Embryonic facial prominence (tissue), 1 donor: ENCODE measurements around the gene FXYD1.
"Not testable (repeated sequence)": the region's sequence is repeated elsewhere in the genome, so short reads cannot be mapped to it uniquely, and the experiment has no call there.

Experiments
- DNase-seq: peaks from one replicate; pipeline ENCODE4 v3.0.0-alpha.2; 2016; ENCODE audit errors: extremely low spot score

Gene FXYD1

DNA sequence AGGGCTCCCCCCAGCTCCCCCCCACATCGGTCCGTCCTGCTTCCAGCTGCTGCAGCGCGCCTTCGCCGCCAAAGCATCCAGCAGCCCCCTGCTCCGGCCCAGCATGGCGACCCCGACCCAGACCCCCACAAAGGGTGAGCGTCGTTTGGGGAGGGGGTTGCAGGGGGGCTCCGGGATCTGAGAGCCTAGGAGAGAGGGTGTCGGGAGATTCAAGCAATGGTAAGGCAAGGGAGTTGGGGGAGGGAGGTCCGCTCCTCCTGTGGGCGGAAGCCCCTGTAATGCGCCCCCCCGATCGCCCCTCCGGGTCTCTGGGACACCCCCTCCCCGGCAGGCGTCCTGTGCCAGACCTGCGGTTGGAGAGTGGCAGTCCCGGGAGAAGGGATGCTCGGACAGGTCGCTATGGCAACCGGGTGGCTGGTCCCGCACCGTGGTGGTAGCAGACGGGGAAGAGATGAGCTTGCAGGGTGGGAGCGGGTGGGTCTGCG is 4.6 kb downstream of the FXYD1 start, which contains the start of gene FXYD7:
Gene FXYD7, plus strand, starts transcription at position 25 of the 485 bp plus-strand sequence. Its CDS starts 79 bp downstream, at position 104.
- DNase-seq = no peak

DNA sequence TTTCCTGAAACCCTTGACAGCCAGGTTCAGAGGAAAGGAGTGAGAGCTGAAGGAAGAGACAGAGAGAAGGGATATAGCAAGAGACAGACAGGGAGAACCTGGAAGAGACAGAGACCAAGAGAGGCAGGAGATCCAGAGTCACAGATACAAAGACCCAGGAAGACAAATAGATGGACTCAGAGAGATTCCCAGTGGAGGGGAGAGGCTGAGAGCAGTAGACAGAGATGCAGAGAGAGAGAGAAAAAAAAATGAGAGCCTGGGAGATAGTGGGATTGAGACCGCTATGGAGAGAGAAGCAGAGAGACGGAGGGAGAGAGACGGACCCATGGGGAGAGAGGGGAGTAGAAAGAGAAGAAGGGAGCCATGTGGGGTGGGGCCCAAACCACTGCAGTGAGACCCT is 5.2 kb downstream of the FXYD1 start:
- no peak for DNase-seq

- no peak for DNase-seq
These were observed 5.6 kb downstream of the FXYD1 start for GRCh38 chr19:35144259-35144599.

GRCh38 chr19:35144600-35145436 is 6.2 kb downstream of the FXYD1 start:
- no peak for DNase-seq

- DNase-seq = no peak
These were observed 8.3 kb downstream of the FXYD1 start for GRCh38 chr19:35146746-35147459.

- no peak for DNase-seq
These were observed 10.8 kb downstream of the FXYD1 start for GRCh38 chr19:35149463-35149862.

DNA sequence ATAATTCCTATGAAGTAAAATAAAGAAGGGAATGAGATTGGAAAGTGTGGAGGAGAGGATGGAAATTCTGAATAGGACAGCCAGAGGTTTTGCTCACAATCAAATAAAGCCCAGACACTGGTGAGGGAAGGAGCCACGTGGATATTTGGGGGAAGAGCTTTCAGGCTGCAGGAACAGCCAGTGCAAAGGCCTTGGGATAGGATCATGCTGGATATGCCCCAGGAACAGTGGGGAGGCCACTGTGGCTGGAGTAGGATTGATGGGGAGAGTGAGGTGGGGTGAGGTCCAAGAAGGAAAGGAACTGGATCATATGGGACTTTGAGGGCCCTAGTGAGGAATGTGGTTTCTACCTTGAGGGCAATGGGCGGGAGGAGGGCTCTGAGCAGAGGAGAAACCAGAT is 11.8 kb downstream of the FXYD1 start:
- no peak for DNase-seq

DNA sequence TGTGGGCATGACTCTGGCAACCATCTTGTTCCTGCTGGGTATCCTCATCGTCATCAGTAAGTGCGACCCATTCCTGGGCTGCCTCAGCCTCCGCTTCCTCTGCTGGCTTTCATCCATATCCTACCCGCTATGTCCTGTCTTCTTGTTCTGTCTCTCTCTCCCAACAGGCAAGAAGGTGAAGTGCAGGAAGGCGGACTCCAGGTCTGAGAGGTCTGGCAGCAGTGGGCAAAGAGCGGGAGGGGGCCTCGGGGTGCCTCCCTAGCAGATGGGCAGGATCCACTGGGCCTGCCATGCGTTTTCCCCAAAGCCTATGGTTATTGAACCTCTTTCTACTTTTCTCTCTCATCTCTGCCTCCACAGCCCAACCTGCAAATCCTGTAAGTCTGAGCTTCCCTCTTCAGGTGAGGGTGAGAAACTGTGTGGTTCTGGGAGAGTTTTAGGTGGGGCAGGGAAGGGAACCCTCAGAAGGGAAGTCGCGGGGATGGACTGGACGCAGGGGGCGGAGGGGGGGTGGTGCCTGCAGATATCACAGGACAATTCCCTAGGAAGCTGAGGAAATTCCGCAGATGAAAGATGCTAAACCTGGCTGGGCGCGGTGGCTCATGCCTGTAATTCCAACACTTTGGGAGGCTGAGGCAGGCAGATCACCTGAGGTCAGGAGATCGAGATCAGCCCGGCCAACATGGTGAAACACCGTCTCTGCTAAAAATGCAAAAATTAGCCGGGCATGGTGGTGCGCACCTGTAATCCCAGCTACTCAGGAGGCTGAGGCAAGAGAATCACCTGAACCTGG is 12.8 kb downstream of the FXYD1 start:
- DNase-seq = no peak

DNA sequence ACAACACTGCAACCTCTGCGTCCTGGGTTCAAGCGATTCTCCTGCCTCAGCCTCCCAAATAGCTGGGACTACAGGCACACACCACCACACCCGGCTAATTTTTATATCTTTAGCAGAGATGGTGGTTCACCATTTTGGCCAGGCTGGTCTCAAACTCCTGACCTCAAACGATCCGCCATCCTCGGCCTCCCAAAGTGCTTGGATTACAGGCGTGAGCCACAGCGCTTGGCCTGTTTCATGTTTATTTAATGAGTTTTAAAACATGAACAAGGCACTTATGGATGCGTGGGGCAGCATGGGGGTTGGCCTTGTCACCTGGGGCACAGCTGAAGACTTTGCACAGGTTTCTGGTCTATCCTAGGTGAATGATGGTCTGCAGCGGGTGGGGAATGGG is 14.5 kb downstream of the FXYD1 start:
- not testable (repeated sequence) for DNase-seq

- DNase-seq = no peak
These were observed 15.3 kb downstream of the FXYD1 start for GRCh38 chr19:35153701-35154524.

DNA sequence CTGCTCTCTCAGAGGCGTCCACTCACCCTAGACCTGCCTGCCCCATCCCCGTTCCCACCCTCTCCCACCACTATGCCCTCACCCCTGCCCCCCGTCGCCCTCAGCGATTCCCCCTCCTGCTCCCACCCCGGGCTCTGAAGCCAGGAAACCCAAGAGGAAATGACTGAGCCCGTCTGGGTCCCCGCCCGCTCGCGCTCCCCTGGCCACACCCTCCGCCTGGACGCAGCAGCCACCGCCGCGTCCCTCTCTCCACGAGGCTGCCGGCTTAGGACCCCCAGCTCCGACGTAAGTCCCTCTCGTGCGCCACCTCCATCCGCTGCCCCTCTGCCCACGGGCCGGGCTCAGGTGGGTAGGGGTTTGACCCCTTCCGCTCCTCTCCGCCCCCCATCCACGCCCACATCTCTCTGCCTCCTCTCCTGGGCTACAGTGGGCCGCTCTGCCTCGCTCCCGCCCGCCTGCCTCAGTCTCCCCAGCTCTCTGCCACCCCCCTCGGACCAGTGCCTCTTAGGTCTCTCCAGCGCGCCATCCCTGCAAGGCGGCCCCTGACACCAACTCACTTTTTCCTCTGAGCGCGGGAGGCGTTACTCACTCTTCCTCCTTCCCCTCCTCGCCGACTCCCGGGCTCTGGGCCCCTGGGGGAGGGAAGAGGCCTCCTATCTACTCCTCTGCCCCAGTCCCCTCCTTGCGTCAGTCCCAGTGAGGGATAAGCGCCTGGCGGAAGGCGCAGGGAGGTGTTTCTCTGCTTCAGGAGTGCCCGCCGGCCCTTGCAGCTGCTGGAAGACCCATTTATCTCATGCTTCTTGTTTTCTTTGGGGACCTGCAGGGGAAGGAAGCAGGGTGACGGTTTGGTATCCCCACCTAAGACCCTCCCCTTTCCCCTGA is 16.1 kb downstream of the FXYD1 start, which contains the start of gene FXYD5:
Gene FXYD5, plus strand, starts transcription at position 211 of the 882 bp plus-strand sequence. CDS start 816 bp downstream, outside the sequence.
- no peak for DNase-seq

DNA sequence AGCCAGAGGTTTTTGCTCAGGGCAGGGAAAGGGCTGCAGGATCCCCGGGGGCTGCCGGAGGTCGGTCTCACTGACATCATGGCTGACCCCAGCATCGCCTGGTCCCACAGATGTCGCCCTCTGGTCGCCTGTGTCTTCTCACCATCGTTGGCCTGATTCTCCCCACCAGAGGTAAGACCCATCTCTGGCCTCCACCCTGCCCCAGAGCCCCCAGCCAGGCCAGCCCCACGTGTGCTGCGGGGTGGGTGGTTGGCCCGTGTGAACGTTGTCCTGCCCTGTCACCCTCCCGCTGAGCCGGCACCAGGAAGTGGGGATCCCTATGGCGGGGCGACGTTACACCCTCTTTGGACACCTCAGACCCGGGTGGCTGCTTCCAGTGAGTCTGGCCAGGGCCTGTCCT is 16.8 kb downstream of the FXYD1 start:
- no peak for DNase-seq

DNA sequence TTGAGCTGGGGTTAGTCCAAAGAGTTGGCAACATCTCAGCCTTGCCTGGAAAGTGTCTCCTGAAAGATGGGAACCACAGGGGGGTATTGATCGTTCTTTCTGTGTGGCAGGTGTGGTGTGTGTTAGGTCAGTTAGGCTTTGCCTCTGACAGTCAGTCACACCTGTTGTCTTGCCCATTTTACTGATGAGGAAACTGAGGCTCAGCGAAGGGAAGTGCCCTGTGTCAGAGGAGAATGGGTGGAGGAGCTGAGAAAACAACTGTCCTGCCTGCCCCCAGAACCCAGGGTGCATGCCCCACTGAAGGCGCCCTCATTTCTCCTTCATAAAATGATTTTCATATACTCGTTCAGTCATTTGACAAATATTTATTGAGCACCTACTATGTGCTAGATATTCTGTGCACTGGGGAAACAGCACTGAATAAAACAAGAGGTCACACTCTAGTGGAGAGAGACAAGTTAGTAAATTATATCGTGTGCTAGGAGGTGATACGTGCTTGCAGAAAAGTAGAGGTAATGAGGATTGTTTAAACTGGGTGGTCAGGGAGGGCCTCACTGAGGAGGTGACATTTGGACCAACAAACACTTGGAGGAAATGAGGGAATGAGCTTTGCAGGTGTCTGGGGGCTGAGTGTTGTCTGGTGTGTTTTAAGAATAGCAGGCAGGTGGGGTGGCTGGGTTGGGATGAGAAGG is 17.5 kb downstream of the FXYD1 start:
- peak; percentile 5 for DNase-seq

GRCh38 chr19:35156673-35157014 is 18.0 kb downstream of the FXYD1 start:
- DNase-seq = no peak

- no peak for DNase-seq
These were observed 18.8 kb downstream of the FXYD1 start for GRCh38 chr19:35157431-35157830.

DNA sequence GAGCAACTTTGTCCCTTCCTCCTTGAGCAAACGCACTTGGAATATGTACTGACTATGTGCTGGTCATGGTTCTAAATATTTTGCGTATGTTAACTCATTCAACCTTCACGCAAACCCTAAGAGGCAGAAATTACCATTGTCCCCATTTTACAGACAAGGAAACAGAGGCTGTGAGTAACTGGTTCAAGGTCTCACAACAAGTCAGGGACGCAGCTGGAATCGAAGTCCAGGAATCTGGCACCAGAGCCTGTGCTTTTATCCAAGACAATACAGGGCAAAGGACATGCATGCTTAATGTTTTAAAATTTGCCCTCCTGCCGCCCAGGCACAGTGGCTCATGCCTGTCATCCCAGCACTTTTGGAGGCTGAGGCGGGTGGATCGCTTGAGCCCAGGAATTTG is 21.0 kb downstream of the FXYD1 start:
- DNase-seq = no peak

GRCh38 chr19:35160629-35161433 is 22.2 kb downstream of the FXYD1 start:
- no peak for DNase-seq

GRCh38 chr19:35161434-35161743 is 22.8 kb downstream of the FXYD1 start:
- no peak for DNase-seq
